K562 (cell line): ENCODE results near the gene CTF1. TPM values are rescaled to one million over a fixed set of nuclear protein-coding genes. Genes with fewer than 3 reads are reported as not detected.

Experiments
- CHD2 ChIP-seq: IDR thresholded peaks from 2 replicates; pipeline ENCODE4 v1.6.1; 2011; ENCODE audit warnings: low read depth, low read length
- CTCFL ChIP-seq: IDR thresholded peaks from 2 replicates; pipeline ENCODE4 v1.6.1; 2011; ENCODE audit warnings: borderline replicate concordance, low read depth, mild to moderate bottlenecking, moderate library complexity, low read length; ENCODE audit not compliant: insufficient read depth, poor library complexity, severe bottlenecking
- DACH1 ChIP-seq: fragments of 450-650 bp; IDR thresholded peaks from 2 replicates; pipeline ENCODE4 v1.6.1; 2018; ENCODE audit not compliant: partially characterized antibody
- DMBX1 ChIP-seq: fragments of 250-450 bp; sonication (Bioruptor Pico); IDR thresholded peaks from 2 replicates; pipeline ENCODE4 v1.8.0; 2022; ENCODE audit warnings: inconsistent platforms, mild to moderate bottlenecking, moderate library complexity, borderline replicate concordance
- FOXJ3 ChIP-seq: sonication (generic); formaldehyde crosslinking; IDR thresholded peaks from 2 replicates; pipeline ENCODE4 v1.4.0; 2020; ENCODE audit warnings: mild to moderate bottlenecking, missing genetic modification reagents
- FOXP4 ChIP-seq: sonication (generic); formaldehyde crosslinking; IDR thresholded peaks from 2 replicates; pipeline ENCODE4 v1.8.0; 2022; ENCODE audit warnings: mild to moderate bottlenecking, missing genetic modification reagents, borderline replicate concordance
- KLF16 ChIP-seq: IDR thresholded peaks from 2 replicates; pipeline ENCODE4 v1.6.1; 2016; ENCODE audit warnings: antibody characterized with exemption
- RBBP5 ChIP-seq: fragments of 200-600 bp; sonication (generic); IDR thresholded peaks from 2 replicates; pipeline ENCODE4 v1.6.1; 2012; ENCODE audit warnings: borderline replicate concordance, mild to moderate bottlenecking, low read length, control low read depth, inconsistent platforms; ENCODE audit not compliant: insufficient read depth, poor library complexity, severe bottlenecking
- RBM15 ChIP-seq: fragments of 200-400 bp; formaldehyde crosslinking; IDR thresholded peaks from 2 replicates; pipeline ENCODE4 v1.6.1; 2018; ENCODE audit warnings: mild to moderate bottlenecking, low read length, moderate library complexity; ENCODE audit not compliant: insufficient read depth
- SMAD4 ChIP-seq: fragments of 250-450 bp; sonication (Bioruptor Pico); conservative IDR thresholded peaks from 2 replicates; pipeline ENCODE4 v1.8.0; 2021; ENCODE audit warnings: inconsistent platforms, mild to moderate bottlenecking, moderate library complexity
- SMARCA5 ChIP-seq: fragments of 450-650 bp; IDR thresholded peaks from 2 replicates; pipeline ENCODE4 v1.6.1; 2016
- SNAPC5 ChIP-seq: fragments of 250-450 bp; sonication (Bioruptor Pico); IDR thresholded peaks from 2 replicates; pipeline ENCODE4 v1.8.0; 2021; ENCODE audit warnings: moderate library complexity, mild to moderate bottlenecking, inconsistent platforms
- SP1 ChIP-seq: sonication (generic); formaldehyde crosslinking; IDR thresholded peaks from 2 replicates; pipeline ENCODE4 v1.8.1; 2022; ENCODE audit warnings: mild to moderate bottlenecking, missing genetic modification reagents
- ZNF280B ChIP-seq: fragments of 250-450 bp; sonication (Bioruptor Pico); IDR thresholded peaks from 2 replicates; pipeline ENCODE4 v1.5.1; 2021; ENCODE audit warnings: mild to moderate bottlenecking
- ZNF644 ChIP-seq: fragments of 200-800 bp; sonication (Bioruptor generic); IDR thresholded peaks from 2 replicates; pipeline ENCODE4 v1.6.1; 2016; ENCODE audit warnings: low read depth, missing genetic modification characterization, missing compliant biosample characterization
- ZSCAN32 ChIP-seq: fragments of 450-650 bp; formaldehyde crosslinking; IDR thresholded peaks from 2 replicates; pipeline ENCODE4 v1.4.0; 2020; ENCODE audit warnings: mild to moderate bottlenecking, moderate library complexity
- polyA plus RNA-seq, 8 experiments: library from polyadenylated mRNA; depleted of rRNA in 4 of 8; stranded (reverse) in 5 of 8; unstranded in 3 of 8; fragments of >200 nt; fragmentation: Nextera tagmentation in 2 of 8; fragmentation: Illumina TruSeq in 1 of 8; extraction: Ambion mirVana in 2 of 8; extraction: Trizol in 1 of 8; gene quantifications; 2 replicates each; pipeline versions ENCODE4 v1.2.1 to v1.2.3, GENCODE V29; 2011 to 2014; ENCODE audit warnings: inconsistent platforms in 1 of 8, missing spikeins in 1 of 8
- total RNA-seq, 7 experiments: library from RNA; depleted of rRNA in 6 of 7; stranded (reverse); fragments of >200 nt in 6 of 7; fragmentation: Illumina TruSeq in 2 of 7; extraction: Trizol in 2 of 7; gene quantifications; 2 replicates each; pipeline versions ENCODE4 v1.2.1 to v1.2.3, GENCODE V29; 2011 to 2021; ENCODE audit warnings: low replicate concordance in 1 of 7
- TF ChIP-seq, protein P1 (sequence below): fragments of 450-650 bp; IDR thresholded peaks from one replicate; pipeline ENCODE4 v1.6.1; 2018; ENCODE audit warnings: mild to moderate bottlenecking, moderate library complexity; ENCODE audit not compliant: partially characterized antibody
- TF ChIP-seq, protein P2 (sequence below), 2 experiments: IDR thresholded peaks; 2 replicates each; pipeline ENCODE4 v1.6.1; 2012; ENCODE audit warnings: improper control_type of control experiment in 2 of 2, low read depth in 2 of 2, low read length in 2 of 2, borderline replicate concordance in 1 of 2

Gene CTF1
- total and polyA plus RNA-seq, 9 of the 15 experiments (the other 6 are each of a cell fraction or from before 2014, with no cell fraction given) = 0.24 to 2.5 (median 0.44) TPM

GRCh38 chr16:30922960-30923535 lies 26.6 kb downstream of the CTF1 start (continued):
- TF ChIP-seq SMARCA5 (no peak), DMBX1 (CRISPR knock-in tag) (peak; percentile 94), FOXP4 (CRISPR knock-in tag) (peak; percentile 82; the same call in 1 of the 2 replicates), DACH1 (no peak), SNAPC5 (CRISPR knock-in tag) (no peak), CHD2 (peak; percentile 60; the same call in 1 of the 2 replicates), SP1 (CRISPR knock-in tag) (peak; percentile 94), ZNF644 (peak; percentile 93), RBM15 (no peak), SMAD4 (CRISPR knock-in tag) (no peak; the same call in 1 of the 2 replicates), ZNF280B (CRISPR knock-in tag) (no peak), CTCFL (no peak), RBBP5 (no peak), ZSCAN32 (CRISPR knock-in tag) (no peak), KLF16 (no peak), FOXJ3 (CRISPR knock-in tag) (no peak)
- TF ChIP-seq, protein P1, sequence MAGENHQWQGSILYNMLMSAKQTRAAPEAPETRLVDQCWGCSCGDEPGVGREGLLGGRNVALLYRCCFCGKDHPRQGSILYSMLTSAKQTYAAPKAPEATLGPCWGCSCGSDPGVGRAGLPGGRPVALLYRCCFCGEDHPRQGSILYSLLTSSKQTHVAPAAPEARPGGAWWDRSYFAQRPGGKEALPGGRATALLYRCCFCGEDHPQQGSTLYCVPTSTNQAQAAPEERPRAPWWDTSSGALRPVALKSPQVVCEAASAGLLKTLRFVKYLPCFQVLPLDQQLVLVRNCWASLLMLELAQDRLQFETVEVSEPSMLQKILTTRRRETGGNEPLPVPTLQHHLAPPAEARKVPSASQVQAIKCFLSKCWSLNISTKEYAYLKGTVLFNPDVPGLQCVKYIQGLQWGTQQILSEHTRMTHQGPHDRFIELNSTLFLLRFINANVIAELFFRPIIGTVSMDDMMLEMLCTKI = no peak
- TF ChIP-seq, protein P2, sequence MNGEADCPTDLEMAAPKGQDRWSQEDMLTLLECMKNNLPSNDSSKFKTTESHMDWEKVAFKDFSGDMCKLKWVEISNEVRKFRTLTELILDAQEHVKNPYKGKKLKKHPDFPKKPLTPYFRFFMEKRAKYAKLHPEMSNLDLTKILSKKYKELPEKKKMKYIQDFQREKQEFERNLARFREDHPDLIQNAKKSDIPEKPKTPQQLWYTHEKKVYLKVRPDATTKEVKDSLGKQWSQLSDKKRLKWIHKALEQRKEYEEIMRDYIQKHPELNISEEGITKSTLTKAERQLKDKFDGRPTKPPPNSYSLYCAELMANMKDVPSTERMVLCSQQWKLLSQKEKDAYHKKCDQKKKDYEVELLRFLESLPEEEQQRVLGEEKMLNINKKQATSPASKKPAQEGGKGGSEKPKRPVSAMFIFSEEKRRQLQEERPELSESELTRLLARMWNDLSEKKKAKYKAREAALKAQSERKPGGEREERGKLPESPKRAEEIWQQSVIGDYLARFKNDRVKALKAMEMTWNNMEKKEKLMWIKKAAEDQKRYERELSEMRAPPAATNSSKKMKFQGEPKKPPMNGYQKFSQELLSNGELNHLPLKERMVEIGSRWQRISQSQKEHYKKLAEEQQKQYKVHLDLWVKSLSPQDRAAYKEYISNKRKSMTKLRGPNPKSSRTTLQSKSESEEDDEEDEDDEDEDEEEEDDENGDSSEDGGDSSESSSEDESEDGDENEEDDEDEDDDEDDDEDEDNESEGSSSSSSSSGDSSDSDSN (IDR thresholded peaks at IDR 0.05; ENCODE audit: borderline replicate concordance in 1 of 2, low read depth in 2 of 2, low read length in 2 of 2) = no peak
